ENCODE measurements around the gene TMEM59L. TPM values are rescaled to one million over a fixed set of nuclear protein-coding genes. Genes with fewer than 3 reads are reported as not detected.

The TMEM59L gene
- polyA plus RNA-seq, 1 of the 3 experiments (the other 2 are of a cell fraction): 9.6 TPM

DNA sequence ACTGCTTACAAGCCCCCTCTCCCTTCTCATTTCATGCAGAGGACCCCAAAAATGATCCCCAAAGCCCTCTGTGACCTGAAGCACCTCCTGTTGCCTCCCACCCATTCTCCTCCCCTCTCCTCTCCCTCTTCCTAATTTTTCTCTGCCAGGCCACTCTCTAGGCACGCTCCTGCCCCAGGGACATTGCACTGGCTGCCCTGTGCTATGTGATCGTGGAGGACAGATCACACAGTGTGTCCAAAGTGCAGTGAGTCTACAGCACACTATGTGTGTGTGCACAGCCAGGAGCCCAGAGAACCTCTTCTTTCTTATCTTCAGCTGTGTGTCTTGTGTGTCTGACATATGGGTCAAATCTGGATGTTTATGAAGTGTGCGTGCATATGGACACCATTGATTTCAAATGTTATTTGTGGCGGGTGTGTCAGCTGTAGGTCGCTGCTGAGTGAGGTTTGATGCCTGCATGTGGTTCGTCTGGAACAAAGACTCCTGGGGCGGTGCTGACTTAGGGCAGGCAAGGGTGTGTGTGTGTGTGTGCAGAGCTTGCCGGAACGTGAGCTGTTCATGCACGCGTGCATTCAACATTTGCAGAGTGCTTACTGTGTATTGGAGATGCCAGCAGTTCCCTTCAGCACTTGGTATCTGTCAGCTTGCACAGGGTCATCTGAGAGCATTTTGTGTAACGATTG, 22.1 kb downstream of the TMEM59L start:
- H3K27ac ChIP-seq (ENCODE audit: low read depth in 2 of 2, low read length in 1 of 2): no peak overlapping the region
- 83% methylated on average over 12 of the region's 12 CpGs for WGBS (ENCODE audit: low lambda C conversion rate)
- no peak overlapping the region for H3K4me2 ChIP-seq
- no peaks in the 10 kb centered on the region for H4K20me1 ChIP-seq (ENCODE audit: insufficient read depth)
- H3K79me2 ChIP-seq (ENCODE audit: insufficient read depth): peaks cover 24% of the 10 kb centered on the region
- no peak overlapping the region for H3K4me3 ChIP-seq (ENCODE audit: low read depth in 2 of 2, low read length in 1 of 2)
- peaks cover 0 to 23% of the 10 kb centered on the region in 2 experiments; a peak in 2 of 4 replicates for H3K4me1 ChIP-seq (ENCODE audit: control insufficient read depth in 1 of 2, insufficient read depth in 2 of 2, low read depth in 1 of 2, low read length in 1 of 2)
- TF ChIP-seq CHD2 (IDR thresholded peaks at IDR 0.05; ENCODE audit: low read length, partially characterized antibody) (no peak), EP300 (IDR thresholded peaks at IDR 0.05; ENCODE audit: borderline replicate concordance in 1 of 2, low read depth in 1 of 2, low read length in 1 of 2) (no peak), GABPA (IDR thresholded peaks at IDR 0.05; ENCODE audit: low read depth) (no peak), GATA2 (CRISPR knock-in tag; IDR thresholded peaks at IDR 0.05) (no peak), TCF12 (IDR thresholded peaks at IDR 0.05) (no peak), SIN3A (IDR thresholded peaks at IDR 0.05; ENCODE audit: borderline replicate concordance, low read depth, low read length) (no peak), RFX5 (IDR thresholded peaks at IDR 0.05; ENCODE audit: low read length) (no peak), ELF1 (IDR thresholded peaks at IDR 0.05) (no peak)
- TF ChIP-seq, protein P1, sequence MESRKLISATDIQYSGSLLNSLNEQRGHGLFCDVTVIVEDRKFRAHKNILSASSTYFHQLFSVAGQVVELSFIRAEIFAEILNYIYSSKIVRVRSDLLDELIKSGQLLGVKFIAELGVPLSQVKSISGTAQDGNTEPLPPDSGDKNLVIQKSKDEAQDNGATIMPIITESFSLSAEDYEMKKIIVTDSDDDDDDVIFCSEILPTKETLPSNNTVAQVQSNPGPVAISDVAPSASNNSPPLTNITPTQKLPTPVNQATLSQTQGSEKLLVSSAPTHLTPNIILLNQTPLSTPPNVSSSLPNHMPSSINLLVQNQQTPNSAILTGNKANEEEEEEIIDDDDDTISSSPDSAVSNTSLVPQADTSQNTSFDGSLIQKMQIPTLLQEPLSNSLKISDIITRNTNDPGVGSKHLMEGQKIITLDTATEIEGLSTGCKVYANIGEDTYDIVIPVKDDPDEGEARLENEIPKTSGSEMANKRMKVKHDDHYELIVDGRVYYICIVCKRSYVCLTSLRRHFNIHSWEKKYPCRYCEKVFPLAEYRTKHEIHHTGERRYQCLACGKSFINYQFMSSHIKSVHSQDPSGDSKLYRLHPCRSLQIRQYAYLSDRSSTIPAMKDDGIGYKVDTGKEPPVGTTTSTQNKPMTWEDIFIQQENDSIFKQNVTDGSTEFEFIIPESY (IDR thresholded peaks at IDR 0.05; ENCODE audit: borderline replicate concordance, low read depth): no peak
- TF ChIP-seq, protein P2, sequence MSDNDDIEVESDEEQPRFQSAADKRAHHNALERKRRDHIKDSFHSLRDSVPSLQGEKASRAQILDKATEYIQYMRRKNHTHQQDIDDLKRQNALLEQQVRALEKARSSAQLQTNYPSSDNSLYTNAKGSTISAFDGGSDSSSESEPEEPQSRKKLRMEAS (IDR thresholded peaks at IDR 0.05; ENCODE audit: low read depth): no peak
- CTCF ChIA-PET: interaction anchor here (0.9 to 1.3 kb wide), 2 partner anchors 14 to 47 kb away, joined by 3 read pairs; partner anchors contain the start of gene REX1BD
- no peaks in the 10 kb centered on the region for H3K9me3 ChIP-seq
- H3F3A ChIP-seq (replicated peaks; ENCODE audit: insufficient read depth): peaks cover 4% of the 10 kb centered on the region
- no peak for DNase-seq
- POLR2A ChIA-PET: no interaction called here
- H3K27me3 ChIP-seq (ENCODE audit: insufficient read depth): no peaks in the 10 kb centered on the region
- no peak overlapping the region for H3K9ac ChIP-seq
- no peaks in the 10 kb centered on the region for H3K36me3 ChIP-seq (replicated peaks in 1 of 2; ENCODE audit: control insufficient read depth in 1 of 2, insufficient read depth in 2 of 2, low read length in 1 of 2)
- no peak overlapping the region for H2AFZ ChIP-seq (ENCODE audit: low read depth)
- H3K9me2 ChIP-seq: no peaks in the 10 kb centered on the region

DNA sequence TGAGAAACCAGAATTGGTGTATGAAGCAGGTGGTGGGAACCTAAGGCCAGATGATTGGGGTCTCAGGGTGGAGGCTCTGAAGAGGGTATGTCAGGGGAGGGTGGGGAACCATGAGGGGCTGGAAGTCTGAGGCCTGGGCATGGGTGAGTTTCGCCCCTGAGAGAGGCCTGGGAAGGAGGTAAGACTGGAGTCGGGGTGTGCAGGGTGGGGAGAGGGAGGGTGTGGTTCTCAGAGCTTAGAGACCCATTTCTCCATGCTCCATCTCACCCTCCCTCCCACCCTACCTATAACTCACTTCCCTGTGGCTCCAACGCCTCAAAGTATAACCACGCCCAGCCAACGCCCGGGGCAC, 23.1 kb downstream of the TMEM59L start:
- POLR2A ChIA-PET: no interaction called here
- 16% methylated on average over 3 of the region's 6 CpGs for WGBS (ENCODE audit: low lambda C conversion rate)

More for the DNA sequence above, 23.1 kb downstream of the TMEM59L start:
- H3K79me2 ChIP-seq (ENCODE audit: insufficient read depth): peaks cover 33% of the 10 kb centered on the region
- no peaks in the 10 kb centered on the region for H4K20me1 ChIP-seq (ENCODE audit: insufficient read depth)
- CTCF ChIA-PET: interaction anchor here (0.9 to 1.3 kb wide), 2 partner anchors 15 to 48 kb away, joined by 3 read pairs; partner anchors contain the start of gene REX1BD
- H3K27me3 ChIP-seq (ENCODE audit: insufficient read depth): no peaks in the 10 kb centered on the region
- H3K9ac ChIP-seq: no peak overlapping the region
- no peaks in the 10 kb centered on the region for H3K9me3 ChIP-seq
- no peak overlapping the region for H2AFZ ChIP-seq (ENCODE audit: low read depth)
- H3K9me2 ChIP-seq: no peaks in the 10 kb centered on the region
- DNase-seq: no peak
- H3K4me1 ChIP-seq (ENCODE audit: control insufficient read depth in 1 of 2, insufficient read depth in 2 of 2, low read depth in 1 of 2, low read length in 1 of 2): peaks cover 0 to 21% of the 10 kb centered on the region in 2 experiments; a peak in 2 of 4 replicates
- H3K4me3 ChIP-seq (ENCODE audit: low read depth in 2 of 2, low read length in 1 of 2): no peak overlapping the region
- TF ChIP-seq RFX5 (IDR thresholded peaks at IDR 0.05; ENCODE audit: low read length): no peak
- TF ChIP-seq FOXJ3 (CRISPR knock-in tag; IDR thresholded peaks at IDR 0.05): no peak
- no peak for TF ChIP-seq MEF2A (IDR thresholded peaks at IDR 0.05; ENCODE audit: borderline replicate concordance, low read depth)
- TF ChIP-seq, protein P3, sequence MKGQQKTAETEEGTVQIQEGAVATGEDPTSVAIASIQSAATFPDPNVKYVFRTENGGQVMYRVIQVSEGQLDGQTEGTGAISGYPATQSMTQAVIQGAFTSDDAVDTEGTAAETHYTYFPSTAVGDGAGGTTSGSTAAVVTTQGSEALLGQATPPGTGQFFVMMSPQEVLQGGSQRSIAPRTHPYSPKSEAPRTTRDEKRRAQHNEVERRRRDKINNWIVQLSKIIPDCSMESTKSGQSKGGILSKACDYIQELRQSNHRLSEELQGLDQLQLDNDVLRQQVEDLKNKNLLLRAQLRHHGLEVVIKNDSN (IDR thresholded peaks at IDR 0.05; ENCODE audit: borderline replicate concordance, low read depth): no peak
- no peak for TF ChIP-seq RXRA (IDR thresholded peaks at IDR 0.05; ENCODE audit: borderline replicate concordance, low read depth)
- no peak for TF ChIP-seq GABPA (IDR thresholded peaks at IDR 0.05; ENCODE audit: low read depth)
- TF ChIP-seq NRF1 (IDR thresholded peaks at IDR 0.05; ENCODE audit: low read depth, low read length): no peak
- no peak for TF ChIP-seq RAD21 (IDR thresholded peaks at IDR 0.05; ENCODE audit: low read length)
- TF ChIP-seq NFIC (IDR thresholded peaks at IDR 0.05; ENCODE audit: borderline replicate concordance): no peak
- no peak for TF ChIP-seq FOXM1 (IDR thresholded peaks at IDR 0.05; ENCODE audit: low read depth)
- TF ChIP-seq, protein P4, sequence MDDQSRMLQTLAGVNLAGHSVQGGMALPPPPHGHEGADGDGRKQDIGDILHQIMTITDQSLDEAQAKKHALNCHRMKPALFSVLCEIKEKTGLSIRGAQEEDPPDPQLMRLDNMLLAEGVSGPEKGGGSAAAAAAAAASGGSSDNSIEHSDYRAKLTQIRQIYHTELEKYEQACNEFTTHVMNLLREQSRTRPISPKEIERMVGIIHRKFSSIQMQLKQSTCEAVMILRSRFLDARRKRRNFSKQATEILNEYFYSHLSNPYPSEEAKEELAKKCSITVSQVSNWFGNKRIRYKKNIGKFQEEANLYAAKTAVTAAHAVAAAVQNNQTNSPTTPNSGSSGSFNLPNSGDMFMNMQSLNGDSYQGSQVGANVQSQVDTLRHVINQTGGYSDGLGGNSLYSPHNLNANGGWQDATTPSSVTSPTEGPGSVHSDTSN (IDR thresholded peaks at IDR 0.05): no peak
- TF ChIP-seq RCOR1 (IDR thresholded peaks at IDR 0.05; ENCODE audit: low read length): no peak
- no peak for TF ChIP-seq MXI1 (IDR thresholded peaks at IDR 0.05; ENCODE audit: low read depth, low read length)
- H3K4me2 ChIP-seq: no peak overlapping the region
- no peaks in the 10 kb centered on the region for H3K36me3 ChIP-seq (replicated peaks in 1 of 2; ENCODE audit: control insufficient read depth in 1 of 2, insufficient read depth in 2 of 2, low read length in 1 of 2)
- no peak overlapping the region for H3K27ac ChIP-seq (ENCODE audit: low read depth in 2 of 2, low read length in 1 of 2)
- peaks cover 4% of the 10 kb centered on the region for H3F3A ChIP-seq (replicated peaks; ENCODE audit: insufficient read depth)

Measured in SK-N-SH (cell line).